ENCODE results near the gene SLC37A2. TPM values are rescaled to one million over a fixed set of nuclear protein-coding genes. Genes with fewer than 3 reads are reported as not detected.

Gene SLC37A2
- polyA plus RNA-seq, 1 of the 3 experiments (the other 2 are of a cell fraction) = 0.44 TPM

DNA sequence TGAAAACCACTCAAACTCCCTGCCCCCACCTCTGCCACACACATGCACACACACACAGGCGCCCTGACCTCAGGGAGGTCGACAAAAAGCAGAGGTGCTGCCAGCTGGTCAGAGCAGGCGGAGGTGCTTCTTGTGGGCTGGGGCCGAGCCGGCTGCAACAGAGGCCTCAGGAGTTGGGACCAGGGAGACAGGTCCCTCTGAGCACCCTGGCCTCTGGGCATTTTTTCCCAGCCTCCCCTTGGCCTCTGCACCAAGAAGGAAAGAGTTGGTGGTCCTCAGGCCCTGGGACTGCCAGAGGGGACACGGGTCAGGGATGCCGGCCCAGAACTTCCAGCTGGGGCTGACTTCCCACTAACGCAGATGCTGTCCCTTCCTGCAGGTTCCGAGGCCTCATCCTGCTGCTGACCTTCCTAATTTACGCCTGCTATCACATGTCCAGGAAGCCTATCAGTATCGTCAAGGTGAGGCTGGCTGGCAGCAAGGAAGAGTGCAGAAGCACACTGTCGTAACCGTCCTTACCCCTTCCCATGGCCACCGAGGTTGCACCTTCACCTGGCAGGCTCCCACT is 13.4 kb downstream of the SLC37A2 start:
- TF ChIP-seq MXI1 (IDR thresholded peaks at IDR 0.05; ENCODE audit: low read depth, low read length) (no peak), NFIC (IDR thresholded peaks at IDR 0.05; ENCODE audit: borderline replicate concordance) (no peak), SMC3 (IDR thresholded peaks at IDR 0.05; ENCODE audit: low read depth, low read length) (no peak), EZH2phosphoT487 (IDR thresholded peaks at IDR 0.05; ENCODE audit: borderline replicate concordance, low read depth) (no peak), TAF1 (IDR thresholded peaks at IDR 0.05; ENCODE audit: borderline replicate concordance, low read depth, low read length) (no peak), FOXJ3 (CRISPR knock-in tag; IDR thresholded peaks at IDR 0.05) (no peak), CHD2 (IDR thresholded peaks at IDR 0.05; ENCODE audit: low read length, partially characterized antibody) (no peak), EP300 (IDR thresholded peaks at IDR 0.05; ENCODE audit: borderline replicate concordance in 1 of 2, low read depth in 1 of 2, low read length in 1 of 2) (no peak), RFX5 (IDR thresholded peaks at IDR 0.05; ENCODE audit: low read length) (no peak), RXRA (IDR thresholded peaks at IDR 0.05; ENCODE audit: borderline replicate concordance, low read depth) (no peak), RAD21 (IDR thresholded peaks at IDR 0.05; ENCODE audit: low read length) (no peak), TCF12 (IDR thresholded peaks at IDR 0.05) (no peak)
- TF ChIP-seq, protein P1, sequence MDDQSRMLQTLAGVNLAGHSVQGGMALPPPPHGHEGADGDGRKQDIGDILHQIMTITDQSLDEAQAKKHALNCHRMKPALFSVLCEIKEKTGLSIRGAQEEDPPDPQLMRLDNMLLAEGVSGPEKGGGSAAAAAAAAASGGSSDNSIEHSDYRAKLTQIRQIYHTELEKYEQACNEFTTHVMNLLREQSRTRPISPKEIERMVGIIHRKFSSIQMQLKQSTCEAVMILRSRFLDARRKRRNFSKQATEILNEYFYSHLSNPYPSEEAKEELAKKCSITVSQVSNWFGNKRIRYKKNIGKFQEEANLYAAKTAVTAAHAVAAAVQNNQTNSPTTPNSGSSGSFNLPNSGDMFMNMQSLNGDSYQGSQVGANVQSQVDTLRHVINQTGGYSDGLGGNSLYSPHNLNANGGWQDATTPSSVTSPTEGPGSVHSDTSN (IDR thresholded peaks at IDR 0.05) = no peak
- TF ChIP-seq, protein P2, sequence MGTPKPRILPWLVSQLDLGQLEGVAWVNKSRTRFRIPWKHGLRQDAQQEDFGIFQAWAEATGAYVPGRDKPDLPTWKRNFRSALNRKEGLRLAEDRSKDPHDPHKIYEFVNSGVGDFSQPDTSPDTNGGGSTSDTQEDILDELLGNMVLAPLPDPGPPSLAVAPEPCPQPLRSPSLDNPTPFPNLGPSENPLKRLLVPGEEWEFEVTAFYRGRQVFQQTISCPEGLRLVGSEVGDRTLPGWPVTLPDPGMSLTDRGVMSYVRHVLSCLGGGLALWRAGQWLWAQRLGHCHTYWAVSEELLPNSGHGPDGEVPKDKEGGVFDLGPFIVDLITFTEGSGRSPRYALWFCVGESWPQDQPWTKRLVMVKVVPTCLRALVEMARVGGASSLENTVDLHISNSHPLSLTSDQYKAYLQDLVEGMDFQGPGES (IDR thresholded peaks at IDR 0.05; ENCODE audit: low read depth, low read length) = no peak
- no peak overlapping the region for H3K4me2 ChIP-seq
- no peak overlapping the region for H3K4me3 ChIP-seq (ENCODE audit: low read depth in 2 of 2, low read length in 1 of 2)
- H3K27me3 ChIP-seq (ENCODE audit: insufficient read depth) = no peaks in the 10 kb centered on the region
- no peak overlapping the region for H2AFZ ChIP-seq (ENCODE audit: low read depth)
- no peak overlapping the region for H3K9ac ChIP-seq
- no peaks in the 10 kb centered on the region for H3F3A ChIP-seq (replicated peaks; ENCODE audit: insufficient read depth)
- no peaks in the 10 kb centered on the region for H3K9me2 ChIP-seq
- H3K79me2 ChIP-seq (ENCODE audit: insufficient read depth) = no peaks in the 10 kb centered on the region
- no peaks in the 10 kb centered on the region for H4K20me1 ChIP-seq (ENCODE audit: insufficient read depth)
- no peaks in the 10 kb centered on the region for H3K9me3 ChIP-seq
- H3K36me3 ChIP-seq (replicated peaks in 1 of 2; ENCODE audit: control insufficient read depth in 1 of 2, insufficient read depth in 2 of 2, low read length in 1 of 2) = no peaks in the 10 kb centered on the region
- no peak overlapping the region for H3K27ac ChIP-seq (ENCODE audit: low read depth in 2 of 2, low read length in 1 of 2)
- no peak for DNase-seq
- CTCF ChIA-PET = interaction anchor here (1.2 to 4.4 kb wide), 4 partner anchors 15 to 431 kb away, joined by 4 to 22 read pairs (median 8); no protein-coding TSS in a partner anchor
- H3K4me1 ChIP-seq (ENCODE audit: control insufficient read depth in 1 of 2, insufficient read depth in 2 of 2, low read depth in 1 of 2, low read length in 1 of 2) = no peaks in the 10 kb centered on the region; a peak in 1 of 4 replicates
- POLR2A ChIA-PET = no interaction called here
- 78% methylated on average over 14 of the region's 14 CpGs for WGBS (ENCODE audit: low lambda C conversion rate)

DNA sequence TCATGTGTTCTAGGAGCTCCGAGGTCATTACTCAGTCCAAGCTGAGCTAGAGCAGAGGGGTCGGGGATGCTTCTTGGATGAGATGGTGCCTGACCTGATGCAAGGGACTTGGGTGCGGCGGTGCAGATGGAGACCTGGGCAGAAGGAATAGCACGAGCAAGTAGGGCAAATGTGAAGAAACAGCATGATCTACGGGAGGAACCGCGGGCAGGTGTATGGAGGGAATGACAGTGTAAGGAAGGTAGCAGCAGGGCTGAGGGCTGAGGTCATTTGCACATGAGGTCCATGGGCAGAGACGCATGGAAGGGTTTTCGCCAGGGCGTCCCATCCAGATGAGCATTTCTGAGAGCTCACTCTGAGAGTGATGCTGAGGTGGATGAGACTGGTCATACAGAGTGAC is 14.9 kb downstream of the SLC37A2 start:
- no peaks in the 10 kb centered on the region for H3K79me2 ChIP-seq (ENCODE audit: insufficient read depth)
- H2AFZ ChIP-seq (ENCODE audit: low read depth) = no peak overlapping the region
- no peaks in the 10 kb centered on the region for H3K4me1 ChIP-seq (ENCODE audit: control insufficient read depth in 1 of 2, insufficient read depth in 2 of 2, low read depth in 1 of 2, low read length in 1 of 2)
- H3K4me2 ChIP-seq = no peak overlapping the region
- H3K9me3 ChIP-seq = no peaks in the 10 kb centered on the region
- no peak overlapping the region for H3K27ac ChIP-seq (ENCODE audit: low read depth in 2 of 2, low read length in 1 of 2)
- no peak overlapping the region for H3K4me3 ChIP-seq (ENCODE audit: low read depth in 2 of 2, low read length in 1 of 2)
- H3K27me3 ChIP-seq (ENCODE audit: insufficient read depth) = no peaks in the 10 kb centered on the region
- H3K9me2 ChIP-seq = no peaks in the 10 kb centered on the region
- no peak for DNase-seq
- no peak overlapping the region for H3K9ac ChIP-seq
- no peaks in the 10 kb centered on the region for H3K36me3 ChIP-seq (replicated peaks in 1 of 2; ENCODE audit: control insufficient read depth in 1 of 2, insufficient read depth in 2 of 2, low read length in 1 of 2)
- ChIA-PET POLR2A (interaction anchor here (0.6 kb wide), 2 partner anchors 17 to 297 kb away, joined by 3 read pairs; no protein-coding TSS in a partner anchor), CTCF (interaction anchor here (0.5 to 4.4 kb wide), 11 partner anchors 13 to 433 kb away, joined by 3 to 22 read pairs (median 3); partner anchors contain the start of gene SLC37A2)
- 83% methylated on average over 10 of the region's 11 CpGs for WGBS (ENCODE audit: low lambda C conversion rate)
- no peaks in the 10 kb centered on the region for H4K20me1 ChIP-seq (ENCODE audit: insufficient read depth)
- H3F3A ChIP-seq (replicated peaks; ENCODE audit: insufficient read depth) = no peaks in the 10 kb centered on the region
- TF ChIP-seq MXI1 (IDR thresholded peaks at IDR 0.05; ENCODE audit: low read depth, low read length) (no peak), RXRA (IDR thresholded peaks at IDR 0.05; ENCODE audit: borderline replicate concordance, low read depth) (no peak), RFX5 (IDR thresholded peaks at IDR 0.05; ENCODE audit: low read length) (no peak), JUND (IDR thresholded peaks at IDR 0.05) (no peak), POLR2AphosphoS5 (IDR thresholded peaks at IDR 0.05; ENCODE audit: low read depth, low read length) (no peak), YY1 (IDR thresholded peaks at IDR 0.05; ENCODE audit: low read depth) (no peak), TEAD4 (IDR thresholded peaks at IDR 0.05; ENCODE audit: borderline replicate concordance, insufficient read depth) (no peak)
- TF ChIP-seq, protein P3, sequence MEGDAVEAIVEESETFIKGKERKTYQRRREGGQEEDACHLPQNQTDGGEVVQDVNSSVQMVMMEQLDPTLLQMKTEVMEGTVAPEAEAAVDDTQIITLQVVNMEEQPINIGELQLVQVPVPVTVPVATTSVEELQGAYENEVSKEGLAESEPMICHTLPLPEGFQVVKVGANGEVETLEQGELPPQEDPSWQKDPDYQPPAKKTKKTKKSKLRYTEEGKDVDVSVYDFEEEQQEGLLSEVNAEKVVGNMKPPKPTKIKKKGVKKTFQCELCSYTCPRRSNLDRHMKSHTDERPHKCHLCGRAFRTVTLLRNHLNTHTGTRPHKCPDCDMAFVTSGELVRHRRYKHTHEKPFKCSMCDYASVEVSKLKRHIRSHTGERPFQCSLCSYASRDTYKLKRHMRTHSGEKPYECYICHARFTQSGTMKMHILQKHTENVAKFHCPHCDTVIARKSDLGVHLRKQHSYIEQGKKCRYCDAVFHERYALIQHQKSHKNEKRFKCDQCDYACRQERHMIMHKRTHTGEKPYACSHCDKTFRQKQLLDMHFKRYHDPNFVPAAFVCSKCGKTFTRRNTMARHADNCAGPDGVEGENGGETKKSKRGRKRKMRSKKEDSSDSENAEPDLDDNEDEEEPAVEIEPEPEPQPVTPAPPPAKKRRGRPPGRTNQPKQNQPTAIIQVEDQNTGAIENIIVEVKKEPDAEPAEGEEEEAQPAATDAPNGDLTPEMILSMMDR (IDR thresholded peaks at IDR 0.05) = no peak
- TF ChIP-seq, protein P4, sequence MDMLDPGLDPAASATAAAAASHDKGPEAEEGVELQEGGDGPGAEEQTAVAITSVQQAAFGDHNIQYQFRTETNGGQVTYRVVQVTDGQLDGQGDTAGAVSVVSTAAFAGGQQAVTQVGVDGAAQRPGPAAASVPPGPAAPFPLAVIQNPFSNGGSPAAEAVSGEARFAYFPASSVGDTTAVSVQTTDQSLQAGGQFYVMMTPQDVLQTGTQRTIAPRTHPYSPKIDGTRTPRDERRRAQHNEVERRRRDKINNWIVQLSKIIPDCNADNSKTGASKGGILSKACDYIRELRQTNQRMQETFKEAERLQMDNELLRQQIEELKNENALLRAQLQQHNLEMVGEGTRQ (IDR thresholded peaks at IDR 0.05; ENCODE audit: borderline replicate concordance, low read depth, low read length) = no peak

Data from SK-N-SH (cell line).